Measurements from ENCODE around the gene ERMP1. TPM values are rescaled to one million over a fixed set of nuclear protein-coding genes. Genes with fewer than 3 reads are reported as not detected.

The ERMP1 gene
- total RNA-seq, 1 donor from 2014 or later: 7.6 TPM

DNA sequence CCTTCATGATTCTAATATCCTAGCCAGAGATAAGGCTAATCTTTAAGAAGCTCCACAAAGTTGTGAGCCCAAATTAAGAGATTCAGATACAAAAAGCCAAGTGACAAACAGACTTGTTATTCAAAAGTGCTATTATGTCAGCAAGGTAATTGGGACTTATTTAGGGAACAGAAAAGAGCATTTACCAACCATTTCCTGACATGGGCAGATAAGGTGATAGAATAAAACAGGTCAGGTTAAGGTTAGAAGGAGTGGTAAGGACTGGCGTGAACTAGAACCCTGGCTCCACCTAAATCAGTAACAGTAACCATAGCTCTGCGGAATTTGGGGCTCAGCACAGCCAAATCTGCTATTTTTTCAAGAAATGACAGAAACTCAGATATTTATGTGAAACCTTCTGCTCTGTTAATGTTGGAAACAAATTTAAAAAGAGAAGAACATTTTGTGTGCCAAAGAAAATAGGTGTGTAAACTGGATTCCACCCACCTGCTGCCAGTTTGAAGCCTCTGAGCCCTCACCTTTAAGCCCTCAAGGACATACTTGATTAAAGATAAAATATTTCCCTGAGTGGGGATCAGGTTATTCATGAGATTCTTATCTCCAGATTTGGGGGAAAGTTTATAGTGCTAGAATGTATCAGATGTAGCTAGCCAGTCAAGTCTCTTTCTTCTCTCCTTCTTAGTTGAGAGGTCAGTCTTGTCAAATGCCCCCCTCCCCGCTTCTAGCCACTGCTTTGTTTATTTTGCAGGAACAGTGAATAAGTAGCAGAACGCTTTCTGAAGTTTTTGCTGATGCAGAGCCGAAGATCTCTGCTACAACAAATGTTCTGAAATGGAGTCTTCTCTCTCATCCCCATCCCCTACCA, 10.2 kb upstream of the ERMP1 start:
- peaks cover 38% of the 10 kb centered on the region for H3K4me1 Mint-ChIP-seq (ENCODE audit: low read depth)
- H3K27me3 Mint-ChIP-seq (ENCODE audit: low read depth): peaks cover 13% of the 10 kb centered on the region
- no peak overlapping the region for H3K4me3 Mint-ChIP-seq (ENCODE audit: unreplicated experiment)
- H3K27ac Mint-ChIP-seq (ENCODE audit: unreplicated experiment): peak overlapping the region; percentile 36
- TF ChIP-seq, protein P1, sequence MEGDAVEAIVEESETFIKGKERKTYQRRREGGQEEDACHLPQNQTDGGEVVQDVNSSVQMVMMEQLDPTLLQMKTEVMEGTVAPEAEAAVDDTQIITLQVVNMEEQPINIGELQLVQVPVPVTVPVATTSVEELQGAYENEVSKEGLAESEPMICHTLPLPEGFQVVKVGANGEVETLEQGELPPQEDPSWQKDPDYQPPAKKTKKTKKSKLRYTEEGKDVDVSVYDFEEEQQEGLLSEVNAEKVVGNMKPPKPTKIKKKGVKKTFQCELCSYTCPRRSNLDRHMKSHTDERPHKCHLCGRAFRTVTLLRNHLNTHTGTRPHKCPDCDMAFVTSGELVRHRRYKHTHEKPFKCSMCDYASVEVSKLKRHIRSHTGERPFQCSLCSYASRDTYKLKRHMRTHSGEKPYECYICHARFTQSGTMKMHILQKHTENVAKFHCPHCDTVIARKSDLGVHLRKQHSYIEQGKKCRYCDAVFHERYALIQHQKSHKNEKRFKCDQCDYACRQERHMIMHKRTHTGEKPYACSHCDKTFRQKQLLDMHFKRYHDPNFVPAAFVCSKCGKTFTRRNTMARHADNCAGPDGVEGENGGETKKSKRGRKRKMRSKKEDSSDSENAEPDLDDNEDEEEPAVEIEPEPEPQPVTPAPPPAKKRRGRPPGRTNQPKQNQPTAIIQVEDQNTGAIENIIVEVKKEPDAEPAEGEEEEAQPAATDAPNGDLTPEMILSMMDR (IDR thresholded peaks at IDR 0.05): no peak
- DNase-seq (ENCODE audit: low spot score): no peak
- H3K36me3 Mint-ChIP-seq (ENCODE audit: low read depth): peaks cover 3% of the 10 kb centered on the region
- no peaks in the 10 kb centered on the region for H3K9me3 Mint-ChIP-seq (ENCODE audit: low read depth)

DNA sequence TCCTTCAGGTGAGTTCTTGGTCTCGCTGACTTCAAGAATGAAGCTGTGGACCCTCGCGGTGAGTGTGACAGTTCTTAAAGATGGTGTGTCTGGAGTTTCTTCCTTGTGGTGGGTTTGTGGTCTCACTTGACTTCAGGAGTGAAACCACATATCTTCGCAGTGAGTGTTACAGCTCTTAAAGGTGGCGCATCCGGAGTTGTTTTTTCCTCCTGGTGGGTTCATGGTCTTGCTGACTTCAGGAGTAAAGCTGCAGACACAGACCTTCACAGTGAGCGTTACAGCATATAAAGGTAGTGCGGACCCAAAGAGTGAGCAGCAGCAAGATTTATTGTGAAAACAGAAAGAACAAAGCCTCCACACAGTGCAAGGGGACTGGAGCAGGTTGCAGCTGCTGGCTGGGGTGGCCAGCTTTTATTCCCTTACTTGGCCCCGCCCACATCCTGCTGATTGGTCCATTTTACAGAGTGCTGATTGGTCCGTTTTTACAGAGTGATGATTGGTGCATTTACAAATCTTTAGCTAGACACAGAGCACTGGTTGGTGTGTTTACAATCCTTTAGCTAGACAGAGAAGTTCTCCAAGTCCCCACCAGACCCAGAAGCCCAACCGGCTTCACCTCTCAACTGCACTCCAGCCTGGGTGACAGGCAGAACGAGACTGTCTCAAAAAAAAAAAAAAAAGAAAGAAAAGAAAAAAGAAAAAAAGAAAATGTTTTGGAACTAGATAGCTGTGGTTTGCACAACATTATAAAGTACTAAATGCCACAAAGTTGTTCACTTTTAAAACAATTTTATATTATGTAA, 9.1 kb upstream of the ERMP1 start:
- H3K4me1 Mint-ChIP-seq (ENCODE audit: low read depth): peaks cover 38% of the 10 kb centered on the region
- H3K27ac Mint-ChIP-seq (ENCODE audit: unreplicated experiment): no peak overlapping the region
- peaks cover 12% of the 10 kb centered on the region for H3K27me3 Mint-ChIP-seq (ENCODE audit: low read depth)
- no peaks in the 10 kb centered on the region for H3K9me3 Mint-ChIP-seq (ENCODE audit: low read depth)
- no peak for DNase-seq (ENCODE audit: low spot score)
- TF ChIP-seq, protein P1 (IDR thresholded peaks at IDR 0.05): no peak
- no peak overlapping the region for H3K4me3 Mint-ChIP-seq (ENCODE audit: unreplicated experiment)
- no peaks in the 10 kb centered on the region for H3K36me3 Mint-ChIP-seq (ENCODE audit: low read depth)

DNA sequence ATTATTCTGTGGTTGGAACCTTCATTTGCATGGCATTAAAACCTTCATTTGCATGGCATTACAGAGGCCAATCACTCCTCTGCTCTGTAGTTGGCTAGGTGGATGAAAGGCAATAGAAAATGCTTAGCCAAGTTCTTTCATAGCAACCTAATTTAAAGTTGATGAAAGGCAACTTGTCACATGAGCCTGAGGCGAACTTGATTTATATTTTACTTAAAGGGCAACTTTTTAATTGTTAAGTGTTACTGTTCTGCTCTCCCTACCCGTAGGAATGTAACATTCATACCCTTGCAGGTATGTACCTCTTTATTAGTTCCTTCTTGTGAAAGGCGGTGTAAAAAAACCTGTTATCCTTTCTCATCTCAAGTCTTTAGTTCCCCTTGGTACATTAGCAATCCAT, 7.9 kb upstream of the ERMP1 start:
- H3K27ac Mint-ChIP-seq (ENCODE audit: unreplicated experiment): no peak overlapping the region
- no peak overlapping the region for H3K4me3 Mint-ChIP-seq (ENCODE audit: unreplicated experiment)

DNA sequence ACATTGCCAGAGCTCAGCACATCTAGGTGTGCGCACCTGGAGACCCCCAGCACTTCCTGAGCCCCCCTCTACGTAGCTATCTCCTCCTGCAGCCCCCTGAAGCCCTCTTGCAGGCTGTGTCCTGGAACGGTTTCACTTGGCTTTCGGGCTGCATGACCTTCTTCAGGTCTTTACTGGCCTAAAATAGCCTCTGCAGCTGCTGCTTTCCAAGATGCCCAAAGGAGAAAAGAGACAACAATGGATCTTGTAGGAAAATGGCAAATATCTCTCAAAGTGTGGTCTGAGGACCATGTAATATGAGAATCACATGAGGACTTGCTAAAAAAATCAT, 6.6 kb upstream of the ERMP1 start:
- DNase-seq (ENCODE audit: low spot score): no peak
- Mint-ChIP-seq H3K4me1 (ENCODE audit: low read depth) (peaks cover 27% of the 10 kb centered on the region), H3K4me3 (ENCODE audit: unreplicated experiment) (no peak overlapping the region), H3K27me3 (ENCODE audit: low read depth) (peaks cover 20% of the 10 kb centered on the region), H3K36me3 (ENCODE audit: low read depth) (peaks cover 3% of the 10 kb centered on the region), H3K9me3 (ENCODE audit: low read depth) (no peaks in the 10 kb centered on the region), H3K27ac (ENCODE audit: unreplicated experiment) (no peak overlapping the region)
- TF ChIP-seq, protein P1 (IDR thresholded peaks at IDR 0.05): no peak

More for the DNA sequence above, 7.9 kb upstream of the ERMP1 start:
- H3K9me3 Mint-ChIP-seq (ENCODE audit: low read depth): no peaks in the 10 kb centered on the region
- no peak for DNase-seq (ENCODE audit: low spot score)
- H3K36me3 Mint-ChIP-seq (ENCODE audit: low read depth): peaks cover 3% of the 10 kb centered on the region
- TF ChIP-seq, protein P1 (IDR thresholded peaks at IDR 0.05): no peak
- peaks cover 17% of the 10 kb centered on the region for H3K27me3 Mint-ChIP-seq (ENCODE audit: low read depth)
- peaks cover 38% of the 10 kb centered on the region for H3K4me1 Mint-ChIP-seq (ENCODE audit: low read depth)

DNA sequence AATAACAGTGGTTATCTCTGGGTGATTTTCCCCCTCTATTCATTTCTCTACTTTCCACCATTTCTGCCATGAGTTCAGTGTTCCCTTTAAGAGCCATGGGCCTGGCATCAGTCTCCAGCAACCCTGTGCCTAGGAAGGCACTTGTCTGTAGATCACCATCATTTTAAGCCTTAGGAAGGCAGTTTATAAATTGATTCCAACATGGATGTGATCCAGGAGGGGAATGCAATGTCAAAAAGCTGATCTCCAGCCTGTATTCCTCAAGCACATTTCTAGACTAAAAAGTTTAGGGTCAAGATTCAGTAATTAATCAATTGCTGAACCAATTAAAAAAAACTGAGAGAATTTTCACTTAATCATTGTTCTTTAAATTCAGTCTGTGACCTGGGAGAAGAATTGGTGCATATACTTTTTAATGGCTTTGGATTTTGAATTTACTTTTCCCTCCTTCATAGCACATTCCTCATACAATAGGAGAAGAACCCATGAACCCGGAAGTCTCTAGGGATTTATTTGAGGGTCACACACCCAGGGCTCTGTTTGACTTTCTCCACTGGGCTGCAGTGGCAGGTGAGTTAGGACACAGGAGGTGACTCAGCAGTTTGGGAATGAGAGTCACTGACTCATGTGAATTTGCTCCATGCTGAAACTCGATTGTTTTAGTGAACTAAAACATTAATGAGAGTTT, 6.1 kb upstream of the ERMP1 start:
- Mint-ChIP-seq H3K4me3 (ENCODE audit: unreplicated experiment) (no peak overlapping the region), H3K36me3 (ENCODE audit: low read depth) (peaks cover 3% of the 10 kb centered on the region)
- TF ChIP-seq, protein P1 (IDR thresholded peaks at IDR 0.05): no peak

More for the DNA sequence above, 6.1 kb upstream of the ERMP1 start:
- Mint-ChIP-seq H3K4me1 (ENCODE audit: low read depth) (peaks cover 24% of the 10 kb centered on the region), H3K27me3 (ENCODE audit: low read depth) (peaks cover 20% of the 10 kb centered on the region), H3K9me3 (ENCODE audit: low read depth) (no peaks in the 10 kb centered on the region), H3K27ac (ENCODE audit: unreplicated experiment) (no peak overlapping the region)
- DNase-seq (ENCODE audit: low spot score): no peak

Measured in chondrocyte (in vitro differentiated cells).